NCI-H146 treated with DMSO at 0.1 percent for 48 hours (cell line): Measurements from ENCODE around the gene GNL3.
"Not testable (repeated sequence)": the region's sequence is repeated elsewhere in the genome, so short reads cannot be mapped to it uniquely, and the experiment has no call there.

Source experiments
- DNase-seq: peaks from one replicate; lab custom pipeline; 2025; ENCODE audit not compliant: unreplicated experiment; lab: John Stamatoyannopoulos, UW

GNL3 gene

GRCh38 chr3:52719618-52720017, 33.8 kb downstream of the GNL3 start:
- DNase-seq: no peak

- DNase-seq: no peak
Measured at GRCh38 chr3:52721002-52721729, 35.3 kb downstream of the GNL3 start.

GRCh38 chr3:52721730-52722008, 35.8 kb downstream of the GNL3 start:
- no peak for DNase-seq

GRCh38 chr3:52722491-52722890, 36.7 kb downstream of the GNL3 start:
- no peak for DNase-seq

- DNase-seq: no peak
Measured at GRCh38 chr3:52723935-52724334, 38.1 kb downstream of the GNL3 start.

GRCh38 chr3:52724511-52724910, 38.7 kb downstream of the GNL3 start:
- no peak for DNase-seq

- not testable (repeated sequence) for DNase-seq
Measured at GRCh38 chr3:52728753-52729152, 42.9 kb downstream of the GNL3 start.

- no peak for DNase-seq
Measured at GRCh38 chr3:52730681-52731080, 44.8 kb downstream of the GNL3 start.

GRCh38 chr3:52731590-52731989, 45.8 kb downstream of the GNL3 start:
- no peak for DNase-seq

GRCh38 chr3:52733256-52733891, 47.5 kb downstream of the GNL3 start:
- no peak for DNase-seq

- DNase-seq: no peak
Measured at GRCh38 chr3:52739730-52740129, 53.9 kb downstream of the GNL3 start.

GRCh38 chr3:52742418-52743041, 56.7 kb downstream of the GNL3 start:
- DNase-seq: no peak

GRCh38 chr3:52743152-52743551, 57.3 kb downstream of the GNL3 start:
- no peak for DNase-seq

GRCh38 chr3:52743721-52744120, 57.9 kb downstream of the GNL3 start:
- DNase-seq: no peak
